HL-60 (cell line): ENCODE data around the gene GPNMB.

Experiments
- DNase-seq, 2 experiments: peaks; one replicate each; pipeline ENCODE4 v3.0.0-alpha.2; 2010 to 2020; ENCODE audit warnings: low read depth in 1 of 2, low spot score in 1 of 2
- H3K27ac ChIP-seq: fragments of 250-450 bp; sonication (Bioruptor Pico); replicated peaks from 2 replicates; pipeline ENCODE4 v1.5.1; 2020; ENCODE audit warnings: mild to moderate bottlenecking, moderate library complexity
- H3K27me3 ChIP-seq: fragments of 250-450 bp; sonication (Bioruptor Pico); 2 replicates; pipeline ENCODE4 v1.5.1; 2021; ENCODE audit warnings: mild to moderate bottlenecking, moderate library complexity; ENCODE audit not compliant: insufficient read depth, poor library complexity, severe bottlenecking
- H3K4me3 ChIP-seq: replicated peaks from 2 replicates; pipeline ENCODE4 v1.5.1; 2011; ENCODE audit warnings: mild to moderate bottlenecking, control low read depth, low read length; ENCODE audit not compliant: insufficient read depth
- GABPA ChIP-seq: IDR thresholded peaks from 2 replicates; pipeline ENCODE4 v1.6.1; 2012; ENCODE audit warnings: low read depth
- POLR2AphosphoS5 ChIP-seq: IDR thresholded peaks from 2 replicates; pipeline ENCODE4 v1.6.1; 2012; ENCODE audit warnings: low read depth
- SPI1 ChIP-seq: IDR thresholded peaks from 2 replicates; pipeline ENCODE4 v1.6.1; 2012; ENCODE audit warnings: low read depth, mild to moderate bottlenecking, borderline replicate concordance
- TF ChIP-seq, protein P1 (sequence below): IDR thresholded peaks from 2 replicates; pipeline ENCODE4 v1.6.1; 2012; ENCODE audit warnings: low read depth; ENCODE audit not compliant: insufficient replicate concordance
- TF ChIP-seq, protein P2 (sequence below): IDR thresholded peaks from one replicate; pipeline ENCODE4 v1.5.1; 2011; ENCODE audit warnings: low read length, control low read depth, inconsistent platforms; ENCODE audit not compliant: insufficient read depth

The GPNMB gene

DNA sequence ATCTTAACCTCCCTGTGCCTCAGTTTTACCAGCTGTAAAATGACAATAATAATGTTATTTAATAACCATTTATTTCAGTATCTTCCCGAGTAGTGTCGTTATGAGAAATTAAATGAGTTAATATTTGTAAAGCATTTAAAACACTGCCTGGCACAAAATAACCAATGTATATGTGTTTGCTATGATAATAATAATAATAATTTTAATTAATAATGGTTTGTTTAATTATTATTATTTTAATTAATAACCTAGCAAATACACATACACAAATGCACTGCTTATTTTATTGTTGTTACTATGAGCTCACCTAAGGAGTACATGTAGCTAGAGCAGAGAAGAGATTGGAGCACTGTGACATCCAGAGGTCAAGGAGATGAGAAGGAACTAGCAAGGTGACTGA, 18.2 kb upstream of the GPNMB start:
- Histone ChIP-seq H3K27ac (no peak overlapping the region), H3K27me3 (no peaks in the 10 kb centered on the region)
- TF ChIP-seq, protein P1, sequence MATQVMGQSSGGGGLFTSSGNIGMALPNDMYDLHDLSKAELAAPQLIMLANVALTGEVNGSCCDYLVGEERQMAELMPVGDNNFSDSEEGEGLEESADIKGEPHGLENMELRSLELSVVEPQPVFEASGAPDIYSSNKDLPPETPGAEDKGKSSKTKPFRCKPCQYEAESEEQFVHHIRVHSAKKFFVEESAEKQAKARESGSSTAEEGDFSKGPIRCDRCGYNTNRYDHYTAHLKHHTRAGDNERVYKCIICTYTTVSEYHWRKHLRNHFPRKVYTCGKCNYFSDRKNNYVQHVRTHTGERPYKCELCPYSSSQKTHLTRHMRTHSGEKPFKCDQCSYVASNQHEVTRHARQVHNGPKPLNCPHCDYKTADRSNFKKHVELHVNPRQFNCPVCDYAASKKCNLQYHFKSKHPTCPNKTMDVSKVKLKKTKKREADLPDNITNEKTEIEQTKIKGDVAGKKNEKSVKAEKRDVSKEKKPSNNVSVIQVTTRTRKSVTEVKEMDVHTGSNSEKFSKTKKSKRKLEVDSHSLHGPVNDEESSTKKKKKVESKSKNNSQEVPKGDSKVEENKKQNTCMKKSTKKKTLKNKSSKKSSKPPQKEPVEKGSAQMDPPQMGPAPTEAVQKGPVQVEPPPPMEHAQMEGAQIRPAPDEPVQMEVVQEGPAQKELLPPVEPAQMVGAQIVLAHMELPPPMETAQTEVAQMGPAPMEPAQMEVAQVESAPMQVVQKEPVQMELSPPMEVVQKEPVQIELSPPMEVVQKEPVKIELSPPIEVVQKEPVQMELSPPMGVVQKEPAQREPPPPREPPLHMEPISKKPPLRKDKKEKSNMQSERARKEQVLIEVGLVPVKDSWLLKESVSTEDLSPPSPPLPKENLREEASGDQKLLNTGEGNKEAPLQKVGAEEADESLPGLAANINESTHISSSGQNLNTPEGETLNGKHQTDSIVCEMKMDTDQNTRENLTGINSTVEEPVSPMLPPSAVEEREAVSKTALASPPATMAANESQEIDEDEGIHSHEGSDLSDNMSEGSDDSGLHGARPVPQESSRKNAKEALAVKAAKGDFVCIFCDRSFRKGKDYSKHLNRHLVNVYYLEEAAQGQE, result no peak
- TF ChIP-seq SPI1 (no peak), GABPA (no peak), POLR2AphosphoS5 (no peak)
- TF ChIP-seq, protein P2, sequence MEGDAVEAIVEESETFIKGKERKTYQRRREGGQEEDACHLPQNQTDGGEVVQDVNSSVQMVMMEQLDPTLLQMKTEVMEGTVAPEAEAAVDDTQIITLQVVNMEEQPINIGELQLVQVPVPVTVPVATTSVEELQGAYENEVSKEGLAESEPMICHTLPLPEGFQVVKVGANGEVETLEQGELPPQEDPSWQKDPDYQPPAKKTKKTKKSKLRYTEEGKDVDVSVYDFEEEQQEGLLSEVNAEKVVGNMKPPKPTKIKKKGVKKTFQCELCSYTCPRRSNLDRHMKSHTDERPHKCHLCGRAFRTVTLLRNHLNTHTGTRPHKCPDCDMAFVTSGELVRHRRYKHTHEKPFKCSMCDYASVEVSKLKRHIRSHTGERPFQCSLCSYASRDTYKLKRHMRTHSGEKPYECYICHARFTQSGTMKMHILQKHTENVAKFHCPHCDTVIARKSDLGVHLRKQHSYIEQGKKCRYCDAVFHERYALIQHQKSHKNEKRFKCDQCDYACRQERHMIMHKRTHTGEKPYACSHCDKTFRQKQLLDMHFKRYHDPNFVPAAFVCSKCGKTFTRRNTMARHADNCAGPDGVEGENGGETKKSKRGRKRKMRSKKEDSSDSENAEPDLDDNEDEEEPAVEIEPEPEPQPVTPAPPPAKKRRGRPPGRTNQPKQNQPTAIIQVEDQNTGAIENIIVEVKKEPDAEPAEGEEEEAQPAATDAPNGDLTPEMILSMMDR, result no peak

DNA sequence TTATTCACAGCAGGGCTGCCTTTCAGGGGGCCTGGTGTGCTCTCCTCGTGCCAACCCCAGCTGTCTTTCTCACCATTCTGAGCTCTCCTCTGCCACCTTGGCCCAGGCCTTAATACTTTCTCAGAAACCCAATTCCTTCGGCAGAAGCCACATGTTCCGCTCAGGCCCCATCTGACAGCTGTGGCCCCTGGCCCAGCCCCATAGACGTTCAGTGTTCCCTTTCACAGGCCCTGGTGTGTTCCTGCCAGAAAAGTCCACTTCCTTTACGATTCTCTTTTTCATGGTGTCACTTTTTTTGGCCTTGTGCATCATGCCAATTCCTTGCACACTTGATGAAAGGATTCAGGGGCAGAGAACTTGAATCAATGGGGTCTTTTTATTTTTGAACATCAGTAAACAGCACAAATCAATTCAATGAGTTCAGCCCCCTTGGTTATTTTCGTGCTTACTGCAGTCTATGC, 15.9 kb upstream of the GPNMB start:
- DNase-seq, result no peak
- Histone ChIP-seq H3K27me3 (no peaks in the 10 kb centered on the region), H3K27ac (no peak overlapping the region), H3K4me3 (no peak overlapping the region)
- TF ChIP-seq SPI1 (no peak), POLR2AphosphoS5 (no peak), GABPA (no peak)
- TF ChIP-seq, protein P1, result no peak
- TF ChIP-seq, protein P2, result no peak

More for the DNA sequence above, 18.2 kb upstream of the GPNMB start:
- H3K4me3 ChIP-seq, result no peak overlapping the region
- DNase-seq, result no peak

DNA sequence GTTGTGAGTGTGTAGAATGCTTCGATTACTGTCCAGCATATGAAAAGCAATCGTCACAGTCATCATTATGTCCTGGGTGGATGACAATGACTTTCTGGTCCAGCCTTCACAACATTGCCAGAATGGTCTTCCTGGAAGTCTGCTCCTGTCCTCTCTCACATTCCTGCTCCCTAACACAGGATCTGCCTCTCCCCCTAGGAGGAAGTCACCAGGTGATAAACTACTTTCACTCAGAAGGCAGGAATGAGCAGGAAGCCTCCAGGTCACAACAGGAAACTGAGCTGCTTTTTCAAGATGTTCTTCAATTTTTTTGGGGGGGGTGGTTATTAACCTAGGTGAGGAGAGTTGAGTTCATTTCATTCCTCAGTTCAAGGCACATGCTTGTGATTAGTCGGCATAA, 13.6 kb upstream of the GPNMB start:
- Histone ChIP-seq H3K4me3 (no peak overlapping the region), H3K27ac (no peak overlapping the region), H3K27me3 (no peaks in the 10 kb centered on the region)
- no peak for TF ChIP-seq POLR2AphosphoS5
- TF ChIP-seq, protein P2, result no peak
- no peak for TF ChIP-seq GABPA
- no peak for TF ChIP-seq SPI1
- TF ChIP-seq, protein P1, result no peak
- no peak for DNase-seq
